GM18861 (cell line): ENCODE data around the gene DCN.

Source experiments
- ATAC-seq: cut with Tn5 transposase; IDR thresholded peaks from one replicate; pipeline ENCODE4 v1.9.1; 2021; ENCODE audit not compliant: unreplicated experiment

DCN gene

DNA sequence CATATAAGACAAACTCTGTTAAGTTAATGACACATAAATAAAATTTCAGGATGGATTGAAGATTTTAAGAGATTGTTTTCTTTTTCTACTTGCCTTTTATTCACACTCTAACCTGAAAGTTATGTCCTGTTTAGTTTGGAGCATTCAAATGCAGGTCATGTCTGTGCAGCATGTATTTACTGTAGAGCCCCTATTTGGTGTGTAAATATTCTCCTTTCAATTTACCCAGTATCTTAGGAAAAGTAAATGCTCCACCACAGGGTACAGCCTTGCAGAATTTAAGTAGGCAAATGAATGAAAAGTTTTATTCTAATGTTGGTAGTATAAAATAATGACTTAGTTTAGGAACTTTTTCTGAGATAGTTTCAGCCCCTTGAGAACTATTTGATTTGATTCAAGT lies 6.2 kb upstream of the DCN start:
- ATAC-seq = no peak

- no peak for ATAC-seq
These were observed 3.5 kb upstream of the DCN start for GRCh38 chr12:91186156-91186555.

DNA sequence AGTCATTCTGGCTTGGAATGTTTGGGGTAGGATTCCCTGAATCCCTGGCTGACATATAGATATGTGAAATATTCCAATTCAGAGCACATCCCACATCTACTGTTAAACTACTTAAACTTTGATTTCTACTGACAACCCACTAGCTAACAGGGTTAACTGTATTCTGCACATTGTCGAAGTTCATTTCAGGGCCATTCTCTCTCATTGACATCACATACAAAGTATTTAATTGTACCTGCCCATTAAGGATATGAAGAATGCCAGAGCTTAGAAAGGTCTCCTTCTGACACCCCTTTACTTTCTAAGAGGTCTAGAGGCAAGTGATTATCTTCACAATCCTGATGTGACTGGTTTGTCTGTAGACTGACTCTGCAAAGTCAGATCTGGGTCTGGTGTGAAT lies 2.8 kb upstream of the DCN start:
- ATAC-seq = no peak

DNA sequence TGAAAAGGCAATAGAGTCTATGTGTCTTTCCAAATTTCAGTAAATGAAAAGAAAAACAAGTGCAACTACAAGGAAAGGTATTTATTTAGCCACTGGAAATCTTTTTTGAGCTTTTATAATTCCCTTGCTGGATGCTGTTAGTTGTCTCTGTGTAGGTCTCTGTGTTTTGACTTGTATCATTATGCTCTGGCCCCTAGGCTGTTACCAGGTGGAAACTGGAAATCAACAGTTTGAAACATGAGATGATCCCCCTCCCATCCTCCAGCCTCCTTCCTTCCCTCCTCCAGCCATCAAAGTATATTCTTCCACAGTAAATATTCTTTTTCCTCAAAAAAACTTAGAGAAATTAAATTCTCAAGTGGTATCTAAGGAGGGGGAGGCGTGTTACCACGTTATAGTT lies 934 bp upstream of the DCN start:
- ATAC-seq = no peak

DNA sequence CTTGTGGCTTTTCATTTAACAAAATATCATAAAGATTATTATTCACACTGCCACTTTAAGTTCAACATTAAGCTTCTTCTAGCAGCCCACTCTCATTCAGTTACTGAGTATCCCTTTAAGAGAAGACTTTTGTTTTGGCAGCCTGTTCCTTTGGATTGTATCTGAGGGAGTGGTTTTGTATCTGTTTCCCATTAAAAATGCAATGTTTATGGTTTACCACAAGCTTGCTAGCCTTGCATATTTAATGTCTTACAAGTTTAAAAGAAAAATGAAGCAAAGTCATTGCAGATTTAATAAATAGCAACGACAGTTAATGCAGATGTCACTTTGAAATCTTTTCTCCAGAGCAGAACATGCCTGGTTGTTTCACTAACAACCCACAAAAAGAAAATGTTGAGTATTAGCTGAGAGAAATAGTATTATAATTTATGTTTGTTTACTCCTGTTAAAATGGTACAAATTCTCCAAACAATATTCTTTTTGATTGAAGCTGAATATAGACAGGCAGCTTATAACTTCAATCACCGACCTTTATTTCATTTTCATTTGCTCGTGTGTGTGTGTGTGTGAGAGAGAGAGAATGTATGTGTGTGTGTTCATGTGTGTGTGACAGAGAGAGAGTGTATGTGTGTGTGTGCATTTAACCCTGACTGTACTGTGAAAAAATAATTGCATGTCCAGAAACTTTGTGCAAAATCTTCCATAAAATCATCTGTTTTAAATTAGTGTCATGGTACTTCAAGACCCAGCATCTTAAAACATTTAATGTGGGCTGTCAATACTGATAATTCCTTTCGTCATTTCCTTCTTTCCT lies 1.8 kb downstream of the DCN start:
- ATAC-seq = no peak

DNA sequence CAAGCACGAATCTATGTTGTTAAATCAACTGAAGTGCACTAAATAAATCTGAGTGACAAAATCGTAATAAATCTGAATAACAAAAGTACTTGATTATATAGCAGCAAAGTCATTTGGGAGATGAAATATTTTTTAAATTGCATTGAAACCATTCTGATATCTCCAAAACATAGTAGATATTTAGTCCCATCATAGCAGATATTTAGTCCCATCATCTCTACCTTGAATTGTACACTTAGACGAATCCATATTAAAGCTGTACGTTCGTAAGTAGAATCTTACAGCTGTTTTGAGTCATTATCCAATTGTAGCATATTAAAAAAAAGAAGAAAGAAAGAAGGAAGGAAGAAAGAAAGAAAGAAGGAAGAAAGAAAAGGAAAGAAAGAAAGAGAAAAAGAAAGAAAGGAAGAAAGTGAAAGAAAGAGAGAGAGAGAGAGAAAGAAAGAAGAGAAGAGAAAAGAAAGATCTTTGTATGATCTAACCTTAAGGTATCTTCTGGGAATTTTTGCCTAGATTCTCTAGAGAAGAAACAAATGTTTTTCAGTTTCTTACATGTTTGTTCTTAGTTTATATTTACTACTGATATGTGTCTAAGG lies 2.6 kb downstream of the DCN start:
- ATAC-seq = no peak

- ATAC-seq = no peak
These were observed 3.3 kb downstream of the DCN start for GRCh38 chr12:91179315-91179714.

DNA sequence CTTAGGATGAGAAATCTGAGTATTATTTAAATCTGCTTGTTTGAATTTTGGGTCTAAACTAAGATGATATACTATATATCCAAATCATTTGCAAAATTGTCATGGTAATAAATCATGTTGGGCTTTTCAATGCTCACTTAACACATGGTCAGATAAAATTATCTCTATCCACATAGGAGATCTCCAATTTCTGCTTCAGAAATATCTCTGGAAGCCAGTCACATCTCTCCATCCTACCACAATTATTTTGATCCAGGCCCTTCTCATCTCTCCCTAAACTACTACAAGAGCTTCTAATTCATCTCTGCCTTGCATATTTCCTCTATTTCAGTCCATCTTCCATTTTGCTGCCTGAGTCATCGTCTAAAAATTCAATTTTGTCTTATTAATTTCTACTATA lies 3.8 kb downstream of the DCN start:
- no peak for ATAC-seq

DNA sequence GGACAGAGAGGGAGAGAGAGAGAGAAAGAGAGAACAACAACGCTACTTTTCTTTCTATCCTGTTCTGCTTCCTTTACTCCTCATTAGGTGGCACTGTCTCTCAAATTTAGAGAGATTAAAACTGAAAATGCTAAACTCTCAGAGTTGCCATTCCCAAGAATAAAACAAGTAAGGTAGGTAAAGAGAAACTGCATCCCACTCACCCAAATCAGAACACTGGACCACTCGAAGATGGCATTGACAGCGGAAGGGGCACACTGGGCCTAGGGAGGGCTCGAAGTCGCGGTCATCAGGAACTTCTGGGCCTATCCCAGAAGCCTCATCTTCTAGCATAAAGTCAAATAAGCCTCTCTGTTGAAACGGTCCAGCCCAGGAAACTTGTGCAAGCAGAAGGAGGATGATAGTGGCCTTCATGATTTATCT lies 4.5 kb downstream of the DCN start:
- no peak for ATAC-seq

- ATAC-seq = no peak
These were observed 5.2 kb downstream of the DCN start for GRCh38 chr12:91177381-91177780.

- ATAC-seq = no peak
These were observed 5.7 kb downstream of the DCN start for GRCh38 chr12:91176915-91177314.

DNA sequence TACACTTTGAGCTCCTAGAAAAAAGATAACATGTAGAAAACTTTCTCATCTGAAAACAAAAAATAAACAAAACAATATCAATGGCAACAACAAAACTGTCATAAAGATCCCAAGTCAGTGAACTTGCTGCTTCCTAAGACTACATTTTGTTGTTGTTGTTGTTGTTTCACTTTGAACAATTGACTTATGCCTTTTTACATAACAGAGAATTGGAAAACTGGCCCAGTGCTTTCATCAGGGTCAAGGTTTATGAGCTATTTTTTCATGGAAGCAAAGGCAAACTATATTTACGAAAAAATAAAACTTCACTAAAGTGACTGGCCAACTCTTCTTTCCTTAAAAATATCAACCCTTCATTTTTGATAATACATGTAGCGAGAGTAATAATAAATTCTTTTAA lies 6.3 kb downstream of the DCN start:
- ATAC-seq = no peak

GRCh38 chr12:91173124-91173523 lies 9.5 kb downstream of the DCN start:
- ATAC-seq = no peak

DNA sequence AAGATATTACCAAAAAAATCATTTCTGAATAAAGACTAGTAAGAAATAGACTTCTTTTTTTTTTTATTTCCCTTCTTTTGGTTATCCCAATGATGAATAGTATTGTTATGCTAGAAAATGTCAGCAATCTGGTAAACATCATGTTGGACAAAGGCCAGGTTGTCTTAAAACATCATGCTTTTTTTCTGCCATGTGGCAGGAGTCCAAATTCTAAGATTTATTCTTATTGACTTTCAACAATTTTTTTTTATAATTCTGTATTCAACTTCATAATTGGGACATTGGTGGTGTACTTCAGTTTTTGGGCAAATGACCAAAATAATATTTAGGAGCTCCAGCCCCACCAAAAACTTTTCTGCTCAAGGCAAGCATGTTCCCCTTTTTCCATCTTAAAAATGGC lies 10.5 kb downstream of the DCN start:
- ATAC-seq = no peak

DNA sequence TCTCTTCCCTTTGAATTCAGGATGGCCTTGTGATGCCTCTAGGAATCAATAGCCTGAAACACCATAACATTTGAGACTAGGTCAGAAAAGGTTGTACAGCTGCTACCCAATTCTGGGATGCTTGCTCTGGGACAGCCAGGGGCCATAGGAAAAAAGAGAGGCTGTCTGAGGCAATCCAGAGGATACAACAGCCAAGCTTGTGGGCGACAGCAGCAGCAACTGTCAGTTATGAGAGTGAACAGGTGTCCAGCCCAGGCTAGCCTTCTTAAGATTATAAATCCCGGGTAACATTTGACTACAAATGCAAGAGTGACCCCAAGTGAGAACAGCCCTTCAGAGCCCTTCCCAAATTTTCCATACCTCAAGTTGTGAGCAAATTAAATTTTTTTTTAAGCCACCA lies 11.1 kb downstream of the DCN start:
- ATAC-seq = no peak

DNA sequence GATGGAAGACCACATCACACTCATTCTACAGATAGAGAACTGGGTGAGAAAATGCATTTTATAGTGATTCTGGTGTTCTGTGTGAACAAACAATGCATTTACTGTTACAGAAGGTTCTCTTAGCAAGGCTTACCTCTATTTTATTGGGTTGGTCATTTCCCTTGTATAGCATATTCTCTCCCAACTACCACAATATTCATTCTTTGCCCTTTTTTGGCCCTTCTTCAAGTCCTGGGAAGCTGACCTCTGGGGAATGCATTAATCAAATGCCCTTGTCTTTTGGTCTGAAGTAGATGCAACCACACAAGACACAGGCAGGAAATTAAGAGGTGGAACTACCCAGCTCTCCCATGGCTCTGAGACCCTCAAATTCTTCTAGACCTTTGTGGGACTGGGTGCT lies 19.5 kb downstream of the DCN start:
- ATAC-seq = no peak

GRCh38 chr12:91161009-91161408 lies 21.6 kb downstream of the DCN start:
- ATAC-seq = no peak

- ATAC-seq = no peak
These were observed 26.6 kb downstream of the DCN start for GRCh38 chr12:91155990-91156389.

DNA sequence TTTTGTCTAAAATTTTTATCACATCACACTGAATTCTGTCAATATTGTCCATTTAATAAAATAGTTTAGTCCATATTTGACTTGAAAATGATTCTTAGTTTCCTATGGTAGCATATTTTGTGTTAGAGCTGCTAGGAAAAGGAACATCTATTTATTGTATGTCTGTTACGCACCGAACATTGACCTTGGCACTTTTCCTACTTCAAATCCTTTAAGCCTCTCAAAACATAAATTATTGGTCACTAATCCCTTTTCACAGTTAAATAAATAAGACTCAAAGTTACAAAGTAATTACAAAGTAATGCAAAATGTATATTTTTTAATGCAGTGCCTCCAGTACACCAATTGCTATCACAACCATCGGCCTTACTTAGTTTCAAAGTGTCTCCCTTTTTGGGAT lies 28.5 kb downstream of the DCN start:
- ATAC-seq = no peak

GRCh38 chr12:91144053-91144452 lies 38.6 kb downstream of the DCN start:
- ATAC-seq = no peak

GRCh38 chr12:91143206-91143605 lies 39.4 kb downstream of the DCN start:
- no peak for ATAC-seq

DNA sequence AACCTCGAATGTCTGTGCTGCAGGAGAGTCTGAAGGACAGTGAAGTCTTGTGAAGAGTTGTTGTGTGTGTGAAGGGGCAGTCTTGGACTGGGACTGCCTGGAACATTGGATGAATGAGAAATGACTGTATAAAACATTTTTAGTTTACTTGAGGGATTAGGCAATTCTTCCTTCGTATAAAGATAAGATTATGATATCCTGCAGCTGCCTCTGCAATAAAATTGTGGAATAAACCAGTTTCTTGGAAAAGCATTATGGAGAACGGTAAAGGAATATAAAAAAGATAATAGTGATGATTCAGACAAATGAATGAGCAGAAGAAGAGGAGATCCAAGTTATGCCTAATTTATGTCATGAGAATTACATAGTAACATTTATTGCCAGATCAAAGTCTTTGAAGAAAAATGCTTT lies 40.4 kb downstream of the DCN start:
- ATAC-seq = no peak
